Measurements from ENCODE around the gene KCNH1.

Gene KCNH1

GRCh38 chr1:210738256-210738655 lies 395.7 kb downstream of the KCNH1 start:
- no peak overlapping the region for H3K4me3 ChIP-seq (ENCODE audit: low read depth, low read length)
- TF ChIP-seq MAX (IDR thresholded peaks at IDR 0.05; ENCODE audit: low read depth, low read length), result no peak
- TF ChIP-seq MYC (IDR thresholded peaks at IDR 0.05; ENCODE audit: low read depth, low read length), result no peak
- TF ChIP-seq CTCF (IDR thresholded peaks at IDR 0.05; ENCODE audit: low read depth, low read length), result no peak
- TF ChIP-seq POLR2A (IDR thresholded peaks at IDR 0.05; ENCODE audit: extremely low read depth, insufficient read length), result no peak
- DNase-seq (ENCODE audit: low read depth), result no peak

- no peak overlapping the region for H3K4me3 ChIP-seq (ENCODE audit: low read depth, low read length)
- no peak for DNase-seq (ENCODE audit: low read depth)
- TF ChIP-seq POLR2A (IDR thresholded peaks at IDR 0.05; ENCODE audit: extremely low read depth, insufficient read length), result no peak
- no peak for TF ChIP-seq MAX (IDR thresholded peaks at IDR 0.05; ENCODE audit: low read depth, low read length)
- no peak for TF ChIP-seq CTCF (IDR thresholded peaks at IDR 0.05; ENCODE audit: low read depth, low read length)
- no peak for TF ChIP-seq MYC (IDR thresholded peaks at IDR 0.05; ENCODE audit: low read depth, low read length)
These were observed 397.2 kb downstream of the KCNH1 start for GRCh38 chr1:210736713-210737112.

- no peak for TF ChIP-seq CTCF (IDR thresholded peaks at IDR 0.05; ENCODE audit: low read depth, low read length)
- no peak for TF ChIP-seq MYC (IDR thresholded peaks at IDR 0.05; ENCODE audit: low read depth, low read length)
- H3K4me3 ChIP-seq (ENCODE audit: low read depth, low read length), result no peak overlapping the region
- DNase-seq (ENCODE audit: low read depth), result no peak
These were observed 402.4 kb downstream of the KCNH1 start for GRCh38 chr1:210731597-210731996.

GRCh38 chr1:210731193-210731592 lies 402.8 kb downstream of the KCNH1 start:
- no peak for TF ChIP-seq CTCF (IDR thresholded peaks at IDR 0.05; ENCODE audit: low read depth, low read length)
- no peak for TF ChIP-seq POLR2A (IDR thresholded peaks at IDR 0.05; ENCODE audit: extremely low read depth, insufficient read length)
- no peak for TF ChIP-seq MAX (IDR thresholded peaks at IDR 0.05; ENCODE audit: low read depth, low read length)
- TF ChIP-seq MYC (IDR thresholded peaks at IDR 0.05; ENCODE audit: low read depth, low read length), result no peak
- DNase-seq (ENCODE audit: low read depth), result peak; percentile 54
- H3K4me3 ChIP-seq (ENCODE audit: low read depth, low read length), result no peak overlapping the region

- DNase-seq (ENCODE audit: low read depth), result no peak
- H3K4me3 ChIP-seq (ENCODE audit: low read depth, low read length), result no peak overlapping the region
- no peak for TF ChIP-seq MAX (IDR thresholded peaks at IDR 0.05; ENCODE audit: low read depth, low read length)
- TF ChIP-seq MYC (IDR thresholded peaks at IDR 0.05; ENCODE audit: low read depth, low read length), result no peak
- TF ChIP-seq POLR2A (IDR thresholded peaks at IDR 0.05; ENCODE audit: extremely low read depth, insufficient read length), result no peak
- no peak for TF ChIP-seq CTCF (IDR thresholded peaks at IDR 0.05; ENCODE audit: low read depth, low read length)
These were observed 403.9 kb downstream of the KCNH1 start for GRCh38 chr1:210730023-210730422.

GRCh38 chr1:210728437-210729149 lies 405.4 kb downstream of the KCNH1 start:
- no peak for DNase-seq (ENCODE audit: low read depth)
- no peak for TF ChIP-seq CTCF (IDR thresholded peaks at IDR 0.05; ENCODE audit: low read depth, low read length)
- no peak for TF ChIP-seq MYC (IDR thresholded peaks at IDR 0.05; ENCODE audit: low read depth, low read length)
- no peak for TF ChIP-seq POLR2A (IDR thresholded peaks at IDR 0.05; ENCODE audit: extremely low read depth, insufficient read length)
- H3K4me3 ChIP-seq (ENCODE audit: low read depth, low read length), result no peak overlapping the region
